AG04449 (cell line): ENCODE results near the gene KCNJ15.

ENCODE experiments used
- CTCF ChIA-PET: fragments of 350-600 bp; formaldehyde crosslinking; extraction: SDS; loops from one replicate; lab custom pipeline; 2021; ENCODE audit warnings: antibody characterized with exemption; lab: Yijun Ruan, JAX
- POLR2A ChIA-PET: fragments of 400-600, 350-600 bp; formaldehyde crosslinking; extraction: SDS; loops from one replicate; lab custom pipeline; 2020; ENCODE audit warnings: antibody characterized with exemption, inconsistent platforms; lab: Yijun Ruan, JAX
- DNase-seq: peaks from one replicate; pipeline ENCODE4 v3.0.0-alpha.2; 2010; ENCODE audit warnings: low read depth, low spot score
- H3K4me3 ChIP-seq: 2 replicates; pipeline ENCODE4 v1.5.1; 2011; ENCODE audit warnings: low read depth, mild to moderate bottlenecking, control low read depth, low read length
- TF ChIP-seq, protein P1 (sequence below): IDR thresholded peaks from one replicate; pipeline ENCODE4 v1.5.1; 2011; ENCODE audit warnings: mild to moderate bottlenecking, moderate library complexity, low read length, control low read depth, inconsistent platforms; ENCODE audit not compliant: insufficient read depth; ENCODE audit errors: missing control alignments

KCNJ15 gene

DNA sequence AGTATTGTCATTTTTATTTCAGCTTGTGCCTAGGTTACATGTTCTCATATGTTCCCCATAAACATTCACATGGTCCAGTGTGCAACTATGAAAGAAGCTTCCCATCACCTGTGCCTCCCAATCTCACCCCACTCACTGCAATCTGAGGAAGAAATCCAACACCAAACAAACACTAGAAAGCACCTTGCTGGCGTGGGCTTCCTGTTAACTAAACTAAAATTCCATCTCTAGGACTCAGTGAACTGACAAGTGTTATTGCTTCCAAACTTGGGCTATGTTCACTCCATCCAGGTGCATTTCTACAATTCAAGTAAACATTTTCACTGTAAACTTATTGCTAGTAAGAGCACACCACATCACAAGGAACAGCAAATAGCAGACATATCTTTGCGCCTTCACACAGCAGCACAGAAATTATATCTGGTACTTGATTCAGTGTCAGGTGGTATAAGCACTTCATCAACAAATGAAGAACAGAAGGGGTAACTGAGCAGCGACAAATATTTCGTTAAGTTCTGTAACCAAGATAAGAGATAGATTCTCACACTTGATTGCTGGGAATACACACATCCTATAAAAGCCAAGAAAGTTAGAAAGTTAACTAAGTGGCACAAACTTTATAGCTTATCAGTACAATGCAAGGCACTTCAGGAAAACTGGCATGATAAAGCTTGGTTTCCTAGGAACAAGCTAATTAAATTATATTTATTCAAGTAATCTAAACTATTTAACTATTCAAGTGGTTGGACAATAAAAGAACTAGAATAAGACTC lies 8.9 kb upstream of the KCNJ15 start:
- POLR2A ChIA-PET: no interaction called here
- no peak for DNase-seq
- CTCF ChIA-PET: interaction anchor here (0.8 to 1.7 kb wide), 3 partner anchors 12 to 105 kb away, joined by 3 to 7 read pairs (median 5); no protein-coding TSS in a partner anchor
- TF ChIP-seq, protein P1, sequence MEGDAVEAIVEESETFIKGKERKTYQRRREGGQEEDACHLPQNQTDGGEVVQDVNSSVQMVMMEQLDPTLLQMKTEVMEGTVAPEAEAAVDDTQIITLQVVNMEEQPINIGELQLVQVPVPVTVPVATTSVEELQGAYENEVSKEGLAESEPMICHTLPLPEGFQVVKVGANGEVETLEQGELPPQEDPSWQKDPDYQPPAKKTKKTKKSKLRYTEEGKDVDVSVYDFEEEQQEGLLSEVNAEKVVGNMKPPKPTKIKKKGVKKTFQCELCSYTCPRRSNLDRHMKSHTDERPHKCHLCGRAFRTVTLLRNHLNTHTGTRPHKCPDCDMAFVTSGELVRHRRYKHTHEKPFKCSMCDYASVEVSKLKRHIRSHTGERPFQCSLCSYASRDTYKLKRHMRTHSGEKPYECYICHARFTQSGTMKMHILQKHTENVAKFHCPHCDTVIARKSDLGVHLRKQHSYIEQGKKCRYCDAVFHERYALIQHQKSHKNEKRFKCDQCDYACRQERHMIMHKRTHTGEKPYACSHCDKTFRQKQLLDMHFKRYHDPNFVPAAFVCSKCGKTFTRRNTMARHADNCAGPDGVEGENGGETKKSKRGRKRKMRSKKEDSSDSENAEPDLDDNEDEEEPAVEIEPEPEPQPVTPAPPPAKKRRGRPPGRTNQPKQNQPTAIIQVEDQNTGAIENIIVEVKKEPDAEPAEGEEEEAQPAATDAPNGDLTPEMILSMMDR: no peak
- H3K4me3 ChIP-seq: no peak overlapping the region

DNA sequence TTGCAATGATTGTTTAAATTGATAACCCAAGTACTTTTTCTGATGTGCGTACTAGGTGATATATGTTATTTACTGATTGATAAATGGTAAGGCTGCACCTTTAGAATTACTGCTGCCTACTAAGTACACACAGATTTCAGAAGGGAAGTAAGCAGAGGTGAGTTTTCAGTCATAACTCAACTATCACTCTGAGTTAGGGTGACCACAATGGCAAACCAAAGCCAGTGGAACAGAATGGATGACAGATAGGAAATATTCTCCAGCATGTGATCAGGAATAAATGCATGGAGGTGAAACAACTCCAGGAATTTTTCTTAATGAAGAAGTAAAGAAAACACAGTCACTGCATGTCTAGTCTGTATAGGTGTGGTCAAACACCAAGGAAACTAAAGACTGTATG lies 7.5 kb upstream of the KCNJ15 start:
- H3K4me3 ChIP-seq: no peak overlapping the region
- no peak for DNase-seq
- TF ChIP-seq, protein P1: no peak
- CTCF ChIA-PET: interaction anchor here (1.6 to 1.7 kb wide), 2 partner anchors 30 to 103 kb away, joined by 5 to 7 read pairs; no protein-coding TSS in a partner anchor
- POLR2A ChIA-PET: no interaction called here

GRCh38 chr21:38249696-38250278 lies 7.0 kb upstream of the KCNJ15 start:
- no peak overlapping the region for H3K4me3 ChIP-seq
- no peak for DNase-seq
- POLR2A ChIA-PET: no interaction called here
- TF ChIP-seq, protein P1: no peak
- CTCF ChIA-PET: interaction anchor here (1.7 kb wide), 1 partner anchor 103 kb away, joined by 5 read pairs; no protein-coding TSS in a partner anchor

GRCh38 chr21:38250991-38251418 lies 5.8 kb upstream of the KCNJ15 start:
- TF ChIP-seq, protein P1: no peak
- ChIA-PET CTCF (no interaction called here), POLR2A (no interaction called here)

GRCh38 chr21:38254970-38255369 lies 1.8 kb upstream of the KCNJ15 start:
- no peak overlapping the region for H3K4me3 ChIP-seq
- TF ChIP-seq, protein P1: no peak
- no peak for DNase-seq
- ChIA-PET CTCF (interaction anchor here (1.0 kb wide), 2 partner anchors 21 to 35 kb away, joined by 3 to 5 read pairs; no protein-coding TSS in a partner anchor), POLR2A (interaction anchor here (1.1 kb wide), 1 partner anchor 183 kb away, joined by 3 read pairs; no protein-coding TSS in a partner anchor)

More at GRCh38 chr21:38250991-38251418, 5.8 kb upstream of the KCNJ15 start:
- H3K4me3 ChIP-seq: no peak overlapping the region
- no peak for DNase-seq
